Colonic mucosa (tissue), 4 donors: ENCODE results near the gene TEX55. TPM values are rescaled to one million over a fixed set of nuclear protein-coding genes. Genes with fewer than 3 reads are reported as not detected.

Source experiments
- DNase-seq: peaks from one replicate; pipeline ENCODE4 v3.0.0-alpha.2; 2020
- H3K27ac ChIP-seq: fragments of 200-600 bp; one replicate; pipeline ENCODE4 v1.8.0; 2021
- H3K27me3 ChIP-seq: fragments of 200-600 bp; one replicate; pipeline ENCODE4 v1.8.0; 2021
- H3K36me3 ChIP-seq: fragments of 200-600 bp; one replicate; pipeline ENCODE4 v1.8.0; 2021
- H3K4me1 ChIP-seq: fragments of 200-600 bp; one replicate; pipeline ENCODE4 v1.8.0; 2021; ENCODE audit warnings: mild to moderate bottlenecking
- H3K4me3 ChIP-seq: fragments of 200-600 bp; one replicate; pipeline ENCODE4 v1.8.0; 2021
- H3K9ac ChIP-seq, 2 donors: one replicate each; pipeline ENCODE4 v1.7.0; 2013; ENCODE audit warnings: control low read depth in 2 of 2, low read depth in 2 of 2, low read length in 2 of 2
- H3K9me3 ChIP-seq: fragments of 200-600 bp; one replicate; pipeline ENCODE4 v1.8.0; 2021
- intact Hi-C: fragments of 100-400 bp; cut with DNase I; formaldehyde crosslinking; loops from one replicate; pipeline ENCODE4 v1.14.1; 2022
- total RNA-seq, 2 donors: library from RNA; stranded (reverse); fragmentation: NEBNext Ultra II Directional in 1 of 2; extraction: Animal tissue kit (Norgen Biotek cat#: 25700) in 1 of 2; gene quantifications; one replicate each; pipeline ENCODE4 v1.2.1, GENCODE V29; 2021
- TF ChIP-seq, protein P1 (sequence below): fragments of 200-600 bp; IDR thresholded peaks from one replicate; pipeline ENCODE4 v1.8.0; 2022; ENCODE audit warnings: antibody characterized with exemption, mild to moderate bottlenecking
- donor health status: healthy.
- donor health status: DM: no; HTN: no; CAD: no.
- donor health status: DM: no; HTN: no; CAD: no.

TEX55 gene
- total RNA-seq, 2 donors from 2014 or later, result not detected

DNA sequence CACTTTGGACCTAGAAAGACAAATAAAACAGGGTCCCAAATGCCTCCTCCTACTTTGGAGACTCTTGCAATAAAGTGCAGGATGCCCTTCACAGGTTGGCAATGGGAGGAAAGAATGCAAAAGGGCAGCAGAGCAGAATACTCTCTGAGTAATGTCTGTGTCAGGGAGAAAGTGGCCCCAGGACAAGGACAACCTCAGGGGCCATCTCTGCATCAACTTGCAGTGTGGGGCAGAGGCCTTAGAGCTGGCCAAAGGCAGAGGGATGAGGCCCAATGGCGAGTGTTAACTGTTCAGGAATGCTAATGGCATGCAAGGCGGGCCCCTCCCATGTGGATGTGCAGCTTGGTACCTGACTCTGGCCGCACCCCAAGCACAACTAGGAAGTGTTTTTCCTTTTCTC lies 35.8 kb downstream of the TEX55 start:
- Histone ChIP-seq H3K27ac (no peak overlapping the region), H3K4me3 (no peak overlapping the region), H3K9ac (no peak overlapping the region), H3K4me1 (no peaks in the 10 kb centered on the region), H3K36me3 (no peaks in the 10 kb centered on the region), H3K27me3 (no peaks in the 10 kb centered on the region), H3K9me3 (no peaks in the 10 kb centered on the region)
- intact Hi-C loops, result no loop called here
- DNase-seq, result no peak
- TF ChIP-seq, protein P1, sequence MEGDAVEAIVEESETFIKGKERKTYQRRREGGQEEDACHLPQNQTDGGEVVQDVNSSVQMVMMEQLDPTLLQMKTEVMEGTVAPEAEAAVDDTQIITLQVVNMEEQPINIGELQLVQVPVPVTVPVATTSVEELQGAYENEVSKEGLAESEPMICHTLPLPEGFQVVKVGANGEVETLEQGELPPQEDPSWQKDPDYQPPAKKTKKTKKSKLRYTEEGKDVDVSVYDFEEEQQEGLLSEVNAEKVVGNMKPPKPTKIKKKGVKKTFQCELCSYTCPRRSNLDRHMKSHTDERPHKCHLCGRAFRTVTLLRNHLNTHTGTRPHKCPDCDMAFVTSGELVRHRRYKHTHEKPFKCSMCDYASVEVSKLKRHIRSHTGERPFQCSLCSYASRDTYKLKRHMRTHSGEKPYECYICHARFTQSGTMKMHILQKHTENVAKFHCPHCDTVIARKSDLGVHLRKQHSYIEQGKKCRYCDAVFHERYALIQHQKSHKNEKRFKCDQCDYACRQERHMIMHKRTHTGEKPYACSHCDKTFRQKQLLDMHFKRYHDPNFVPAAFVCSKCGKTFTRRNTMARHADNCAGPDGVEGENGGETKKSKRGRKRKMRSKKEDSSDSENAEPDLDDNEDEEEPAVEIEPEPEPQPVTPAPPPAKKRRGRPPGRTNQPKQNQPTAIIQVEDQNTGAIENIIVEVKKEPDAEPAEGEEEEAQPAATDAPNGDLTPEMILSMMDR, result no peak

DNA sequence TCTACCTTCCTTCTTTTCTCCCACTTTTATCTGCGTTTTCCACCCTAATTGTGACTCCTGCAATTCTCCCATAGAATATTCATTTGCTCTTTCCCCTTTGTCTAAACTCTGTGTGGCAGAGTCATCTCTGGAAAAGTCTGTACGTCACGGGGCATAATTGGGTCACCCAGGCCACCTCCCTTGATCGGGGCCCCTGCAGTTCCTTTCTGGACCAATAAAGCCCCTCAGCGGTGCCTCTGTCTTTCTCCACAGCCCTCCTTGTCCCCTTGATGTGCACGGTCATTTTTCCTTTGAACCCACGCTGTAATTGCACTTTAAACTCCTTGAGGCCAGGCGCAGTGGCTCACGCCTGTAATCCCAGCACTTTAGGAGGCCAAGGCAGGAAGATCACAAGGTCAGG lies 38.1 kb downstream of the TEX55 start:
- intact Hi-C loops, result no loop called here
- Histone ChIP-seq H3K36me3 (no peaks in the 10 kb centered on the region), H3K9me3 (no peaks in the 10 kb centered on the region), H3K27me3 (no peaks in the 10 kb centered on the region), H3K27ac (no peak overlapping the region), H3K9ac (no peak overlapping the region), H3K4me1 (no peaks in the 10 kb centered on the region), H3K4me3 (no peak overlapping the region)
- DNase-seq, result no peak
- TF ChIP-seq, protein P1, result no peak

DNA sequence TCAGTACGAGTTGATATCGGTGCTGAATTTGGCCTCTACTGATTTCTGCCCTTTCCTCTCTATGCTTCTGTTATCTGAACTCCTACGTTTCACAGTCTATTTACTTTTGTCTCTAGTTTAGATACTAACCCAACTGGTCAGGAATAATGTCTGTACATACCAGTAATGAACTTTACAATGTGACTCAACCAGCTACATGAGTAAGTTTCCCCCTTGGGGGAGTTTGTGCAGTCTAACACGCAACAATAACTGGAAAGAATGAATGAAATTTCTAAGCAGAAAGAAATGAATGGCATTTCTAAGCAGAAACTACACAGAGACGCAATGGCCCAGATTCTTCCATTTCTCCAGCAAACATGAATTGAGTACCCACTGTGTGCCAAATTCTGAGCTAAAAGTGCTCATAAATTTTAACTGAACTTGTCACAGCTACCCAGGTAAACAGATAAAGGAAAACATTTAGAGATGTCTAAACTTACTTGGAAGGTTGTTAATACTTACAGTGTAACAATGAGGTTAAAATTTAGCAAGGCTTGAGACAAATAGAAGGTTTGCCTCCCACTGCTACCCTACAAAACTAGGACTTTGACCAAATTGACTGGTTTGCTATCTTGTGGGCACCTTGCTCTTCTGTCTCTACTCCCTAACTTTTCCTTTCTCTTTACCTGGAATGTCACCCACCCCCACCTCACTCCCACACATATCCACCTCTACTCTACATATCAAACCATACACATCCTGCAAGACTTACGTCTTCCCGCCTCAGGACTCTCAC lies 39.0 kb downstream of the TEX55 start:
- intact Hi-C loops, result no loop called here
- Histone ChIP-seq H3K4me3 (no peak overlapping the region), H3K36me3 (no peaks in the 10 kb centered on the region), H3K27me3 (no peaks in the 10 kb centered on the region), H3K27ac (no peak overlapping the region), H3K9me3 (no peaks in the 10 kb centered on the region), H3K9ac (no peak overlapping the region), H3K4me1 (no peaks in the 10 kb centered on the region)
- TF ChIP-seq, protein P1, result no peak
- DNase-seq, result no peak

DNA sequence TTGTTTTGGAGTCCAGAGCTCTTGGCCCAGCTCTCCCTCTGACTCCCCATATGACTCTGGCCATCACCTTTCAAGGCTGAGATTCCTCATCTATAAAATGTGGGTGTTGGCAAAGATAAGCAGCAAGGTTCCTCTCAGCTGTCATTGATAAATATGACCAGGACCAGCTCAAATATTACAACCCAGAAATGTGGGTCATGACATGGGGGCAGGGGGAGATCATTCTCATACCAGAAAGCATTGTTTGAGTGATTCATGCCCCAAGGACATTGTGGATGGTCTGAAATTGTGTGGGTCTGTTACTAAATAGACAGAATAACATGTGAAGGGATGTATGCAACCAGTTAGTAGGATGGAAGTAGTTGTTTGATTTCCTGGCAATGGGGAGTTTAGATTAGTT lies 41.3 kb downstream of the TEX55 start:
- Histone ChIP-seq H3K9ac (no peak overlapping the region), H3K4me1 (no peaks in the 10 kb centered on the region), H3K27me3 (no peaks in the 10 kb centered on the region), H3K36me3 (no peaks in the 10 kb centered on the region), H3K9me3 (no peaks in the 10 kb centered on the region), H3K27ac (no peak overlapping the region), H3K4me3 (no peak overlapping the region)
- TF ChIP-seq, protein P1, result no peak
- intact Hi-C loops, result no loop called here
- no peak for DNase-seq

DNA sequence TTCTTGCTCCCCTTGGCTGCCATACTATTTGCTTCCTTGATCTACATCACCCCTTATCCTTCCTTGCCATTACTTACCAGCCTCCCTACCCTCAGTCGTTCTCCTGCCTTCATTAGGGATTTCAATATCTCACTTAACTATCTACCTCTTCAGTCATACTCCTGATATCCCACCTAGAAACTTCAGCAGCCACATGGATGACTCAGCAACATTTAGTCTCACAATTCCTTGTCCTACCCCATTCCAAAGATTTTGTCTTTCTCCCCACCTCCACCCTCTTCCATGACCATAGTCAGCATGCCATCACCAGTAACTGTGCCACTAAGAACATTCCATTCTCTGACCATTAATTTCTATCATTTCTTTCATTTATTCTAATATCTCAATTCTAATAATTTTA lies 45.8 kb downstream of the TEX55 start:
- Histone ChIP-seq H3K9me3 (no peaks in the 10 kb centered on the region), H3K9ac (no peak overlapping the region), H3K36me3 (no peaks in the 10 kb centered on the region), H3K4me1 (no peaks in the 10 kb centered on the region), H3K27me3 (no peaks in the 10 kb centered on the region), H3K4me3 (no peak overlapping the region), H3K27ac (no peak overlapping the region)
- TF ChIP-seq, protein P1, result no peak
- intact Hi-C loops, result no loop called here
- DNase-seq, result no peak
